ENCODE results near the gene NPTXR.
A peak's percentile ranks its signal among the peaks of the same experiment; 100 is the strongest.

Gene NPTXR

DNA sequence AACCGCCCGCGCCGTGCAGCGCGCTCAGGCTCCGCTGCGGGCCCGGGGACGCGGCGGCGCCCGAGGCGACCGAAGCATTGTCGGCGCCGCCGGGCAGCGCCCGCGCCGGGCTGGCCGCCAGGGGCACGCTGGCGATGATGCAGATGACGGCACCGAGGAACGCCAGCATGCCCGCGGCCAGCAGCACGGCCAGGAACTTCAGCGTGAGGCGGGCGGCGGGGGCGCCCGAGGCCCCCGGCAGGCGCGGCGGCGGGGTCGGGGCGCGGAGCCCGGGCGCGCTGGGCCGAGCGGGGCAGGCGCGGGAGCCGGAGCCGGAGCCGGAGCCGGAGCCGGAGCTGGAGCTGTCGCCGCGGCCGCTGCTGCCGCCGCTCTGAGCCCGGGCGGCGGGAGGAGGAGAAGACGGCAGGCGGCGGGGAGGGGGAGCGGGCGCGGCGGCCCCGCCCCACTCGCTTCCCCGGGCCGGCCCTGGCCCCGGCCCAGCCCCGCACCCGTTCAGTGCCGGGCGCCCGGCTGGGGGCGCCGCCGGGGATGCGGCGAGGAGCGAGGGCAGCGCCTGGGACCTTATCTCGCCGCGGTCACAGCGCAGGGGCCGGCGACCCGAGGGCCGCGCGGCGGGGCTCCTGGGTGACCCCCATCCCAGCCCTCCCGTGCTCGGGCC lies at the start of gene NPTXR:
NPTXR (minus strand) TSS at position 372 of the 658 bp plus-strand sequence.
- CTCF ChIA-PET: interaction anchor here (1.2 kb wide), 1 partner anchor 75 kb away, joined by 6 read pairs; no protein-coding TSS in a partner anchor
- DNase-seq (ENCODE audit: low spot score): peak; percentile 34
- TF ChIP-seq, protein P1, sequence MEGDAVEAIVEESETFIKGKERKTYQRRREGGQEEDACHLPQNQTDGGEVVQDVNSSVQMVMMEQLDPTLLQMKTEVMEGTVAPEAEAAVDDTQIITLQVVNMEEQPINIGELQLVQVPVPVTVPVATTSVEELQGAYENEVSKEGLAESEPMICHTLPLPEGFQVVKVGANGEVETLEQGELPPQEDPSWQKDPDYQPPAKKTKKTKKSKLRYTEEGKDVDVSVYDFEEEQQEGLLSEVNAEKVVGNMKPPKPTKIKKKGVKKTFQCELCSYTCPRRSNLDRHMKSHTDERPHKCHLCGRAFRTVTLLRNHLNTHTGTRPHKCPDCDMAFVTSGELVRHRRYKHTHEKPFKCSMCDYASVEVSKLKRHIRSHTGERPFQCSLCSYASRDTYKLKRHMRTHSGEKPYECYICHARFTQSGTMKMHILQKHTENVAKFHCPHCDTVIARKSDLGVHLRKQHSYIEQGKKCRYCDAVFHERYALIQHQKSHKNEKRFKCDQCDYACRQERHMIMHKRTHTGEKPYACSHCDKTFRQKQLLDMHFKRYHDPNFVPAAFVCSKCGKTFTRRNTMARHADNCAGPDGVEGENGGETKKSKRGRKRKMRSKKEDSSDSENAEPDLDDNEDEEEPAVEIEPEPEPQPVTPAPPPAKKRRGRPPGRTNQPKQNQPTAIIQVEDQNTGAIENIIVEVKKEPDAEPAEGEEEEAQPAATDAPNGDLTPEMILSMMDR (conservative IDR thresholded peaks at IDR 0.05; ENCODE audit: low read depth): peak; percentile 20; the same call in 1 of the 2 replicates
- H3K27ac ChIP-seq: no peak within 1 kb of the TSS; the same call in 1 of the 2 replicates
- POLR2A ChIA-PET (ENCODE audit: low non-redundant PET): no interaction called here

DNA sequence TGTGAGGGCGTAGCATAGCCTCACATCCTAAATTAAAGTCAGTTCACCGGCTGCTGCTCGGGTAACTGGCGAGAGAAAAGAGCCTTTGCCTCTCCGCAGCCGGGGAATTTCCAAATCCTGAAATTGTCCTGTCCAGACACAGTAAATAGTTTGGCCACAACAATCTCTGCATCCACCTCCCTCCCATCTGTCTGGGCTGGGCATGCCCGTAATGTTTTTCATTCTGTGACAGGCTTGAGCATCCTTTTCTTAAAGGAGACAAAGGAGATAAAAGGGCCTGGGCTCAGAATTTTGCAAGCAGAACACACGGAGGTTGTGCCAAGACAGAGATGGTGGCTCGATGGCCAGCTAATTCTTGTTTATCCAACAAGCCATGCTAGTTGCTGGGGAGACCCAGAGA lies 47.4 kb upstream of the NPTXR start:
- ChIA-PET CTCF (no interaction called here), POLR2A (ENCODE audit: low non-redundant PET) (no interaction called here)
- DNase-seq (ENCODE audit: low spot score): no peak
- H3K27ac ChIP-seq: no peak overlapping the region
- TF ChIP-seq, protein P1 (conservative IDR thresholded peaks at IDR 0.05; ENCODE audit: low read depth): no peak

DNA sequence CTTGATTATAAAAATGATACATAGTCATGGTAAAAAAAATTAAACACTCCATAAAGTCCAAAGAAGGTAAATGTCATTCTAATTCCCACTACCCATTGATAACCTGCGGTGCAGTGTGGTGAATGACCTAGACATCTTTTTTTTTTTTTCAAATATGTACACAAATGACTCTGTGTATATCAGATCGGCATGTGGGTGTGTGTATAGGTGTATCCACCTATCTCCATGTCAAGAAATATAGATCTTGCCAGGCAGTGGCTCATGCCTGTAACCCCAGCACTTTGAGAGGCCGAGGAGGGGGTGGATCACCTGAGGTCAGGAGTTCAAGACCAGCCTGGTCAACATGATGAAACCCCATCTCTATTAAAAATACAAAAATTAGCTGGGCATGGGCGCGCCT lies 46.5 kb upstream of the NPTXR start:
- TF ChIP-seq, protein P1 (conservative IDR thresholded peaks at IDR 0.05; ENCODE audit: low read depth): no peak
- POLR2A ChIA-PET (ENCODE audit: low non-redundant PET): no interaction called here
- H3K27ac ChIP-seq: no peak overlapping the region
- CTCF ChIA-PET: no interaction called here
- no peak for DNase-seq (ENCODE audit: low spot score)

DNA sequence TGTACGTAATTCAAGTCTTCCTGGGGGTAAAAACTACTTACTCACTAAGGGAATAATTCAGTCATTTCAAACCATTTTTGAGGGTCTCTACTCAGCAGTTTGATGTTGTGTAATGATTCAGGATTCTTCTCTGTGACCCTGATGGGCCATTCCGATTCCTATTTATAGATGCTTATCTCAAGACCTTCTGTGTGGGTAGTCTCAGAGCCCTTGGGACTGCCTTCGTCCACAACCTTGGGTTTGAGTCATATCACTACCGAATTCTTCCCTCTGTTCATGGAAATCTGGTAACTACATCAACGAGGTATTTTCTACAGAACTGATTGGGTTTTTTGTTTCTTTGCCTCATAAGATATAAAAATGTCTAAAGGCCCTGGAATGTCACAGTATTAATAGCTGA lies 42.5 kb upstream of the NPTXR start:
- CTCF ChIA-PET: no interaction called here
- POLR2A ChIA-PET (ENCODE audit: low non-redundant PET): no interaction called here
- TF ChIP-seq, protein P1 (conservative IDR thresholded peaks at IDR 0.05; ENCODE audit: low read depth): no peak
- no peak for DNase-seq (ENCODE audit: low spot score)
- H3K27ac ChIP-seq: no peak overlapping the region

DNA sequence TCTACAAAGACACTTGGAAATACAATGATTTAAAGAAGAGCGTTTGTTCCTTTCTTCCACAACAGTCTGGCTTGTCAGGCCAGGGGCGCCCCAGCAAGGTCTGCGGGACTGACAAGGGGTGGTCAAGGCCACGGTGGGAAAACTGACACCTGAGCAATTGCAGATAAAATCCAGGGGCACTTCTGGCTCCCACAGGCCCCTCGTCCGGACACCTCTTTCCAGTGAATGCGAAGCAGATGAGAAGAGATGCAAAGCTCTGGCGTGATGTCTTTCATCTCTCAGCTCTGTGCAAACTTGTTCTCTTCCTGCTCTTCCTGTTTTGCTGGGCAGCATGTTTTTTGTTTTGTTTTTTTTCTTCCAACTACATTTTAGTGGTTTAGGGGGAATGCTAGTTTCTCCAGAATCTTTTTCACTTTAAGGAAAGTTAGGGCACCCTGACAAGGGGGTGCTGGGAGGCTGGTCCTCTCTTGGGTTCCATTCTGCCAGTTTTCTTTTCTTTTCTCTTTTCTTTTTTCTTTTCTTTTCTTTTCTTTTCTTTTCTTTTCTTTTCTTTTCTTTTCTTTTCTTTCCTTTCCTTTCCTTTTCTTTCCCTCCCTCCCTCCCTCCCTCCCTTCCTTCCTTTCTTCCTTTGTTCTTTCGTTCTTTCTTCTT lies 39.3 kb upstream of the NPTXR start:
- no peak for DNase-seq (ENCODE audit: low spot score)
- TF ChIP-seq, protein P1 (conservative IDR thresholded peaks at IDR 0.05; ENCODE audit: low read depth): no peak
- CTCF ChIA-PET: no interaction called here
- no peak overlapping the region for H3K27ac ChIP-seq
- POLR2A ChIA-PET (ENCODE audit: low non-redundant PET): no interaction called here

DNA sequence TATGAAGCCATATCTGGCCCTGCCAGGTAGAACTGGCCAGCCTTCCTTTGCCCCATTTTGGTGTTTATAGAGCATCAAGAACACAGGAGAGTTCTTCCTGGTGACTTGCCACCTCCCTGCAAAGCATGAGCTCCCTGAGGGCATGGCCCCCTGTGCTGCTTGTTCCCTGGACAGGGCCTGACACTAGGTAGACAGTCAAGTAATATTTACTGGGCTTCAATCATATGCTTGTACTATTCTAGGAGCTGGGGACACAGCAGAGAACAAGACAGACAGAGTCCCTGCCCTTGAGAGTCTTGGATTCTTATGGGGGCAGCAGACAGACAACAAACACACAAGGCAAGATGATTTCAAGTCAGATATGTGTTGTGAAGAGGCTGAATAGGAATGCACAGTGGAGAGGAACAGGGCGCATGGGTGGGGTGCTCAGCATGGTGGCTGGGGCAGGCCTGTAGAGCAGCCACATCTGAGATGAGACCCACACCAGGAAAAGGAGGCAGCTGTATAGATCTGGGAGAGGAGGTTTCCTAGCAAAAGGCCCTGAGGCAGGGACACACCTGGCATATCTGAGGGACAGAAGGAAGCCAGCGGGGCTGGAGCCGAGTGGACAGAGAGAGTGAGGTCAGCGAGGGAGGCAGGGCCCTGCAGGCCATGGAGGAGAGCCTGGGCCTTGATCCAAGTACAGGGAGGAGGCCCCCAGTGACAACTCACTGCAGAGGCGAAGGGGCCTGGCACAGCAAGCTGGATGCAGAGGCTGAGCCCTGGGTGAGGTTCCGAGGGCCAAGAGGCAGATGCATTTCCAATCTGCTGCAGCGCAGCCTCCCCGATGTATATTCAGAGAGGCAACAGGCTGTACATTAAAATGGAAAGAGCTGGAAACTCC lies 38.4 kb upstream of the NPTXR start:
- no peak for DNase-seq (ENCODE audit: low spot score)
- POLR2A ChIA-PET (ENCODE audit: low non-redundant PET): no interaction called here
- CTCF ChIA-PET: no interaction called here
- TF ChIP-seq, protein P1 (conservative IDR thresholded peaks at IDR 0.05; ENCODE audit: low read depth): no peak
- H3K27ac ChIP-seq: no peak overlapping the region

All from RWPE1 (cell line).